ENCODE measurements around the gene CDK10. TPM values are rescaled to one million over a fixed set of nuclear protein-coding genes. Genes with fewer than 3 reads are reported as not detected.
"Not testable (repeated sequence)": the region's sequence is repeated elsewhere in the genome, so short reads cannot be mapped to it uniquely, and the experiment has no call there.

Gene CDK10
- total RNA-seq, 1 donor from 2014 or later: 38.5 TPM

DNA sequence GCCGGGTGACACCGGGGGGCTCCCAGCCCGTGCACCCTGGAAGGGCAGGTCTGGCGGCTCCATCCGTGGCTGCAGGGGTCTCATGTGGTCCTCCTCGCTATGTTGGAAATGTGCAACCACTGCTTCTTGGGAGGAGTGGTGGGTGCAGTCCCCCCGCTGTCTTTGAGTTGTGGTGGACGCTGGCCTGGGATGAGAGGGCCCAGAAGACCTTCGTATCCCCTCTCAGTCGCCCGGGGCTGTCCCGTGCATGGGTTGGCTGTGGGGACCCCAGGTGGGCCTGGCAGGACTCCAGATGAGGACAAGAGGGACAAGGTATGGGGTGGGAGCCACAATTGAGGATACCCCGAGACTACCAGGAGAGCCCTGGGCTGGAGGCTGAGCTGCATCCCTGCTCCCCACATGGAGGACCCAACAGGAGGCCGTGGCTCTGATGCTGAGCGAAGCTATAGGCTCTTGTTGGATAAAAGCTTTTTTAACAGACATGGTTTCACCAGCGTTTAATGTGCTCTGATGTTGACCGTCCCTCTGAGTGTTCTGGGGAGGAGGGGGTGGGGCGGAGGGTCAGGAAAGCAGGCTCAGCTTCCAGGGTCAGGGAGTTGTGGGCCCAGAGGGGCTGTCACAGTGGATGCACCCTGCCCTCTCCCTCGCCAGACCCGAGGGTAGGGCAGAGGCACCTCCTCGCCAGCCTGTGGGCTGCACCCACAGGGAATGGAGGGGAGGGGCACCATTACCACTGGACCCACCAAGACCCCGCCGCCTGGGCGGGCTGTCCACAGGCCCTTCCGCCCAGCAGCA is 9.6 kb downstream of the CDK10 start:
- no peak for DNase-seq (ENCODE audit: low read depth in 2 of 2)

DNA sequence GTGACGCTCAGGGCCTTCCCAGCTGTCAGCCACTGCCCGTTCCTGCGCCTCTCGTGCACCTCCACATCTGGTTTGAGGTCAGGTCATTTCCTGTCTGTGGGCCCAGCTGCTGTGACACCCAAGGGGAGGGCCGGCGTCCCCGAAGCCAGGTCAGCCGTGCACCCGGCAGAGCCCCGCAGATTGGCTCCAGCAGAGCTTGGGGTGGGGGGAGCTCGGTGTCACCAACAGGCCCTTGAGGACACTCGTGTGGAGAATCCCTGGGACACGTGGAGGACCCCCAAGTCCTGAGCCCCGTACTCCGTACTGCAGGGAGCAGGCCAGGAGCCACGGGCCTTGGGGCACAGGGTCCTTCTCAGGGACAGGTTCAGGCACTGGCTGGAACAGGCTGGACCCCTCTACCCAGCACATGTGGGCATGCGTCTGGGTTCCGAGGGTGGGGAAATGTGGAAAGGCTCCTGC is 10.2 kb downstream of the CDK10 start:
- DNase-seq (ENCODE audit: low read depth in 2 of 2): no peak

DNA sequence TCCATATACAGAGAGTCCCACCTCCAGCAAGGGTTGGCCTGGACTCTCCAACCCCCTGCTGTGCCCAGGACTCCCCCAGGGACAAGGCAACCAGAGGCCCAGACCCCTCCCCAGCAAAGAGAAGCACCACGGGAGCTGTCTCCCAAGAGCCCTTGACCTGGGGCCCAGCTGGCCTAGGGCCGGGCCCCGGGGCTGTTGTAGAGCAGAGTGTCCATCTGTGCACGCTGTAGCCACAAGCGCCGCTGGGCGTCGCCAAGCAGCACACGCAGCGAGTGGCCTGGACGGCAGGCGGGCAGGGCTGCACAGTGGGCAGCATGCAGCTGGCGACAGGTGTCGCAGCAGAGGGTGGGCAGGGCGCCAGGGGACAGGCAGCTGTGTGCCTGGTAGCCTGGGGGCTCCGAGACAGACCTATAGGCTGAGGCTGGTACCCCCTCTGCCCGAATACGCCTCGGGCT is 10.7 kb downstream of the CDK10 start:
- no peak for DNase-seq (ENCODE audit: low read depth in 2 of 2)

DNA sequence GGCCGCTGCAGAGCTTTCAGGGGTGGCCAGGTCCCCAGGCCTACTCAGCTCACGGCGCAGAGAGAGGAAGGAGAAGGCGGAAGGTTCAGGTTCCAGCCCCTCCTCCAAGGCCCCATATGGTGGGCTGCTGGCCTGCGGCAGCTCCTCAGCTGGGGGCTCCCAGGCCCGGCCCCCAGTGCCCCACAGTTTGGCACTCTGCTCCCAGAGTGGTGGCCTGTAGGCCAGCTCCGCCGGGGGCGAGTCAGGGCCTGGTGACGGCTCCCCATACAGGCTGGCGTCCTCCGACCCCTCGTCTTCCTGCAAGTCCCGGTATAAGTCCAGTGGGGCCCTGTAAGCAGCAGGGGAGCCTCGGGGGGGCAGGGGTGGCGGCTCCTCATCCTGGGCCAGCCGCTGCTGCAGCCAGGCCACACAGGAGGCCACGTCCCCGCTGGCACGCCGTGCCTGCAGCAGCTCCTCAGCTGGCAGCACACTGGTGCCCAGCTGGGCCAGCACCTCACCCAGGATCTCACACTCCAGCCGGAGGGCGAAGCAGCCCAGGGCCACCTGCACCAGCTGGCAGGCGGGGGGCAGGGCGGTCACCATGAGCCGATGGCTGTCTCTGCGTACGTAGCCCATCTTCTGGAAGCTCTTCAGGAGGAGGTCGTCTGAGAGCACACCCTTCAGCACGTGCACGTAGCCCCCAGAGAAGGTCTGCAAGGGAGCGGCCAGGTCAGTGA is 11.3 kb downstream of the CDK10 start:
- DNase-seq (ENCODE audit: low read depth in 2 of 2): no peak

DNA sequence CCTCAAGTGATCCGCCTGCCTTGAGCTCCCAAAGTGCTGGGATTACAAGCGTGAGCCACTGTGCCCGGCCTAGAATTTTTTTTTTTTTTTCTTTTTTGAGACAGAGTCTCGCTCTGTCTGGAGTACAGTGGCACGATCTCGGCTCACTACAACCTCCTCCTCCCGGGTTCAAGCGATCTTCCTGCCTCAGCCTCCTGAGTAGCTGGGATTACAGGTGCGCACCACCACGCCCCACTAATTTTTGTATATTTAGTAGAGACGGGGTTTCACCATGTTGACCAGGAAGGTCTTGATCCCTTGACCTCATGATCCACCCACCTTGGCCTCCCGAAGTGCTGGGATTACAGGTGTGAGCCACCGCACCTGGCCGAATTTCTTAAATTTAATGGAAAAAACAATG is 12.2 kb downstream of the CDK10 start:
- not testable (repeated sequence) for DNase-seq (ENCODE audit: low read depth in 2 of 2)

DNA sequence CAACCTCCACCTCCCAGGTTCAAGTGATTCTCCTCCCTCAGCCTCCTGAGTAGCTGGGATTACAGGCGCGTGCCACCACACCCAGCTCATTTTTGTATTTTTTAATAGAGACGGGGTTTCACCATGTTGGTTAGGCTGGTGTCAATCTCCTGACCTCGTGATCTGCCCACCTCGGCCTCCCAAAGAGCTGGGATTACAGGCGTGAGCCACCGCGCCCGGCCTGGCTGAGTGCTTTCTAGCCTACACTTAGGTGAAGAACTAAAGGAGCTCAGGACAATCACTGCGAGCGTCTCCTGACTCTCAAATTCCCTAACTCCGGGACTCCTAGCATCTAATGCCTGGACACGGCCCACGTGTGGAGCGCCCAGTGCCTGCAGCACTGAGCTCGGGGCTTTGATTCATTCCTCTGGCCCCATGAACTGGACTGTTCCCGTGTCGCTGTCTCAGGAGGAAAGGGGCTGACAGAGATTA is 13.2 kb downstream of the CDK10 start:
- not testable (repeated sequence) for DNase-seq (ENCODE audit: low read depth in 2 of 2)

DNA sequence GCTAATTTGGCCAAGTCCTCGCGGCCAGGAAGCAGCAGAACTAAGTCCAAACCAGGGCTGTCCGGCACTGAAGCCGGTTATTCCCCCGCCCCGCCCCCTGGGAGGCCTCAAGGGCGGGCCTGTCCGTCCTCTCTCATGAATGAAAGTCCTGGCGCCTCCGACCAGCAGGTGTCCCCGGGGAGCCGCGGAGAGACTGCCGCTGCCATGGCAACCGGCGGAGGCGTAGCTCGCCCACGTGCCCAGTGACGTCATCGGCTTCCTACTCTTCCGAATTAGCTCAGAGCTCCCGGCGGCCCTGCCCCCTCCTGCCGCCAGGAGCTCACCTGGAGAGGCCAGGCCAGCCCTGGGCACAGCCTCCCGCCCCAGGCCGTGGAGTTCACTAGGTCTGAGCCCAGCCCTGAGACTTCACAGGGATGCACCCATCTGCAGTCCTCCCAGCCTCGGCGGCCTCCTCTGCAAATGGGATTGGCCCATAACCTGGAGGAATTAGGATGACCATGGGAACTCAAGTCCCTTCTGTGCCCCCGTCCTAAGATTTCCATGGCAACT is 13.7 kb downstream of the CDK10 start:
- DNase-seq (ENCODE audit: low read depth in 2 of 2): peak; percentile 98 to 99

DNA sequence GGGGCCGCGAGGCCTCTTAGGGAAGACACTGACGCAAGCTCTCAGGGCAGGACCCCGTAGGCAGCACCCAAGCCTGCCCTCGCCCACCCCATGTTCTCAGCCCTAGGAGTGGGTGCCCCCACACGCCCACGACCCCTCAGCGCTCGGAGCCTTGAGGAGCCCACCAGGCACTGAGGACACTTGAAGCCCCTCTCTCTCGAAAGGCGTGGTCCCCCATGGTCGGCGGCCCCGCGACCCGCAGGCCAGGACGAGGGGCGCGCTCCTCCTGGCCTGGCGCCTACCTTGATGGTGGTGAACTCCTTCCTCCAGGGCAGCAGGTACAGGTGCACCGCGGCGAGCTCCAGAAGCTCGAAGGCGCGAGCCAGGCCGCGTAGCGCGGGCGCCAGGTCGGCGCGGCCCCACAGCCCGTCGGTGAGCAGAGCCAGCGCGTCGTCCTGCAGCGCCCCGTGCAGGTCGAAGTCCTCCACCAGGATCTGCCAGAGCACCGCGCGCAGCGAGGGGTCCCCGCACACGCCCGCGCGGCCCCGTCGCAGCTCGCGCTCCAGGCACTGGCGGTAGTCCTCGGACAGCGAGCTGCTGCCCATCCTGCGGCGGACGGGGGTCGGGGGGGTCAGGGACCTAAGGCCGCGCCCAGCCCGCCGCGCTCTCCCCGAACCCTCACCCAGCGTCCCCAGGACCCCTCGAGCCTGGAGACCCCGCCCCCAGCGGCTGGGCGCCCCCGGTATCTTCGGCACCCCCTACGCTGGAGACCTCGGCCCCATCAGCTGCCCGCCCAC is 14.3 kb downstream of the CDK10 start:
- DNase-seq (ENCODE audit: low read depth in 2 of 2): peak; percentile 66 to 76

DNA sequence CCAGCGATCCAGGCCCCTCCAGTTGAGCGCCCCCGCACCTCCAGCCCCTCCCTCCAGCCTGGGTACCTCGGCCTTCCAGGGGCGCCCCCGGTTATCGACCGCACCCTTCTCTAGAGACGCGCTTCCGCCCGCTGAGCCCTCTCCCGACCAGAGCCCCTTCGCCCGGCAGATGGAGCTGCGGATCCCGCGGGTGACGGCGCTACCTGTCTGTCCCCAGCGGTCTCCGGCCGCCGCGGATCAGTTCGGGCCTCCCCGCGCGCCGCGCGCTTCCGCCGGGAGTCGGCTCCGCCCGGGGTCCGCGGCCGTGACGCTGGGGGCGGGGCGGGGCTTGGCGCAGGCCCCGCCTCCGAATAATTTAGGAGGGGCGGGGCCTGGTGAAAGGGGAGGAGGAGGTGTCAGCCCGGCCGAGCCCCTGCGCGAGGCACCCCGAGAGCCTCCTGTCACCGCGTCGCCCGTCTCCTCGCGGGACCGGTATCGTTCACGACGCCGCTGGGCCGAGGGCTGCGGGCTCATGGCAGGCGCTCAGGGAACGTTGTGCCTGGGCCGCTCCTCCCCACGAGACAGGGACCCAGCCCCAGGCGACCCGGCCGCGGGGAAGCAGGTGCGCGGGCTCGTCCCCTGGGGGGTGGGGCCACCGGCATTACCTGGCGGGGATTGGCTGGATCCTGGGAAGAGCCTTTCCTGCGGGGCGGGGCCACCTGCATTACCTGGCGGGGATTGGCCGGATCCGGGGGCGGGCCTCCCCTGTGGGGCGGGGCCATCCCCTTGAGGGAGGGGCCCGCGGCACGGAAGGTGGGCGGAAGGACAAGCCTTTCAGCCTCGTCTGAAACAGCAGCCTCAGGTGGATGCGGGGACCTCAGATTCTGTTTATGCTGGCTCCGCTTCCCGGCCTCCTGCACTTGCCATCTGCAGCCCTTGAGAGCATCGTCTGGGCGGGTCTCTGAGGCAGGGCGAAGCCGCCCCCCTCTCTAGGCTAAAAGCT is 15.2 kb downstream of the CDK10 start, which contains the start of gene SPATA2L:
Gene SPATA2L, minus strand, starts transcription at position 281 of the 982 bp plus-strand sequence. CDS start 473 bp downstream, outside the sequence.
- DNase-seq (ENCODE audit: low read depth in 2 of 2): peak; percentile 72 to 93

DNA sequence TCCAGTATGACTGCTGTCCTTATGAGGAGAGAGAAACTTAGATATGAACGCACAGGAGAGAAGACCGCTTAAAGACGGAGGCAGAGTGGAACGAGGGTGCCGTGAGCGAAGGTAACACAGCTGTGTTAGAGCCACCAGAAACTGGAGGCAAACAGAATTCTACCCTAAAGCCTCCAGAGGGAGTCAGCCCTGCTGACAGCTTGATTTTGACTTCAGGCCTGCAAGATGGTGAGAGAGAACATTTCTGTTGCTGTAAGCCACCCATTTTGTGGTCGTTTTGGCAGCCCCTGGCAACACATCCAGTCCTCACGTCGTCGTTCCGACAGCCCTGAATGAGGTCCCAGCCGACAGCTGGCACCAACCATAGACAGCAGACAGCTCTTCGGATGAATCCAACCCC is 17.8 kb downstream of the CDK10 start:
- no peak for DNase-seq (ENCODE audit: low read depth in 2 of 2)

DNA sequence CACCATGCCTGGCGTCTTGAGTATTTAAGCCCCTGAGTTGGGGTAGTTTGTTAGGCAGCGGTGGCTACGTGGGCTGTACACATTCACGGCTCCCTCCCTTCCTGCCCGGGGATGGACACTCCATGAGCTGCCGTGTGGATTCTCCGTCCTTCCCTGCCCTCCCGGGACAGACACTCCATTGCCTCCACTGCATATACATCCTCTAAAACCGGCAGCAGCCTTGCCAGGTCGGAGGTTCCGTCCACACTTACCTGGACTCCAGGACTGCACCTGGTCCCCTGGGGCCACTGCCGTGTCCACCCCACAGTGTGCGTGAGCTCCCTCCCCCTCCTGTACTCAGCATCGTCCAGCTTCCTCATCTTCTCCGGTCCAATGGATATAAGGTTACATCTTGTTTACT is 18.5 kb downstream of the CDK10 start:
- DNase-seq (ENCODE audit: low read depth in 2 of 2): no peak

DNA sequence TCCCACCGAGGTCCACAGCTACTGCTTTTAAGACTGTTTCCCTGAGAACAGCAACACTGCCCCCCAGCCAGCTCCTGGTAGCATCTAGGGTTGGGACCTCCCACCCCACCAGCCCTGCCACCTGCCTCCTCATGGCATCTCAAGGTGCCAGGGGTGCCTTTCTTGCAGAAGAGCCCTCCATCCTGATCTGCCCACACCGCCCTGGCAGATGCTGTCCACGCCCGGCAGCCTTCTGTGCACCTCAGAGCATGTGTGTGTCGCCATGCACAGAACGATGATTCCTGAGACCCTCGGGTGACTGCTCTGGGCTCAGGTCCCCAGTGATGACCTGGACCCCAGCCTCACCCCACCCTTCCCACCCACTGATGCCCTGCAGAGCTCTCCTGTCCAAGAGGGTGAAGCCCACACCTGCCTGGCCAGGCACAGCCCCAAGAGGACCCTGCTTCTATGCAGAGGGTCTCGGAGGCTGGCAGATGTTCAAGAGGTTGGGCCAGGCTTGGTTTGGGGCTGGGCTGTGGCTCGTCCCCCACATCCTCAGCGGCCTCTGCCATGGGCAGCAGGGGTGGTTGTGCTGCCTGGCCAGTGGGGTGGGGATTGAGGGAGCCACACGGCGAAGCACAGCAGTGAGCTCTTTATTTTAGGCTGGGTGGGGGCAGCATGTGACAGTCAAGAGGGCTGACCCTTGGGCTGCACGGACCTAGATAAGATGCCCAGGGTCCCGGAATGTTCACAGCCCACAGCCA is 20.2 kb downstream of the CDK10 start:
- DNase-seq (ENCODE audit: low read depth in 2 of 2): no peak

DNA sequence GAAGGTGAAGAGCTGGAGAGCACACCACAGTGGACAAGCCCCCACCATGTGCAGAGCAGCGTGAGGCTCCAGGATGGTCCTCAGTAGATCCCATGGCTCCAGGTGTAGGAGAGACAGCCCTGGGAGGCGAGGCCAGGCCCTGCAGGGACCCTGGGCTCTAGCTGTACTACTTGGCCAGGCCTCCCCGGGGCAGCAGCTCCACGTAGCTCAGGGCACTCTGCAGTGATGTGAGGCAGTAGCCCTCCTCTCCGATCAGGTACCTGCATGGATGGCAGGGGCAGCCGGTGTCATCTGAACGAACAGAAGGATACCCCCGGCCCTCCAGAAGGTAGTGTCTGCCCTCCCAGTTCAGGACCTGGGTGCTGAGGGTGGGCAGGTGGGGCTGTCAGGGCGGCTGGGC is 21.2 kb downstream of the CDK10 start:
- DNase-seq (ENCODE audit: low read depth in 2 of 2): no peak

DNA sequence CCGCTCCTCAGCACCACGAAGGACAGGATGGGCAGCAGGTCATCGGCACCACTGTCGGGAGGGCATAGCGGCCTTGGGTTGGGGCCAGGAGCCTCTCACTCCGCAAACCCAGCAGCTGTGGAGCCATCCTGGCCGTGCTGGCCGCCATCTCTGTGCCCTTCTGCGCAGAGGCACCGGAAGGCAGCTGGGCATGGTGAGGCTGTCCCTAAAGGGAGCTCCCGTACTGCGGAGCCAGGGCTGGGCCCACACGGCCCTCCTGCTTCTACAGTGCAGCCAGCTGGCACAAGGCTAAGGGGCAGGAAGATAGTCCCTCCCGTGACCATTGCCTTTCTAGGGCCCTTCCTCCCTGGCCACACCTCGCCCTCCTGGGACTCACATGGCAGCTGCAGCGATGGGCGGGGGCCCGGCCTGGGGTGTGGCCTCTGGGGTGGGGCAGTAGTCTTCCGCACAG is 22.0 kb downstream of the CDK10 start:
- no peak for DNase-seq (ENCODE audit: low read depth in 2 of 2)

DNA sequence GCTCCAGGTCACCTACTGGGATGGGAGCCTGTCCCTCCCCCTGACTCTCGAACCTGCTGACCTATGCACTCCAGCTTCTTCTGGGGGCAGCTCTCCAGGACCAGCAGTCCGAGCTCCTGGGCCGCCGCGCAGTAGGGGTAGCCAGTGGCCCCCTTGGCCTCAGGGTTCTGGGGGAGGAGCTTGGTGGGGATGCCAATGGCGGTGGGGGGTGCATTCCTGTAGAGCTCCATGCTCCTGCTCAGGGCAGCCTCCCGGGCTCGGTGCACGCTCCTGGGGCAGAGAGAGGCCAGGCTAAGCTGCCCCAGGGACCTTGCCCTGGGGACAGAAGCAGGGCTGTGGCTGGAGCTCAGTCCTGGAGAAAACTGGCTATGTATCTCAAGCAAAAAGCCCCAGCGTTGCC is 22.7 kb downstream of the CDK10 start:
- DNase-seq (ENCODE audit: low read depth in 2 of 2): no peak

DNA sequence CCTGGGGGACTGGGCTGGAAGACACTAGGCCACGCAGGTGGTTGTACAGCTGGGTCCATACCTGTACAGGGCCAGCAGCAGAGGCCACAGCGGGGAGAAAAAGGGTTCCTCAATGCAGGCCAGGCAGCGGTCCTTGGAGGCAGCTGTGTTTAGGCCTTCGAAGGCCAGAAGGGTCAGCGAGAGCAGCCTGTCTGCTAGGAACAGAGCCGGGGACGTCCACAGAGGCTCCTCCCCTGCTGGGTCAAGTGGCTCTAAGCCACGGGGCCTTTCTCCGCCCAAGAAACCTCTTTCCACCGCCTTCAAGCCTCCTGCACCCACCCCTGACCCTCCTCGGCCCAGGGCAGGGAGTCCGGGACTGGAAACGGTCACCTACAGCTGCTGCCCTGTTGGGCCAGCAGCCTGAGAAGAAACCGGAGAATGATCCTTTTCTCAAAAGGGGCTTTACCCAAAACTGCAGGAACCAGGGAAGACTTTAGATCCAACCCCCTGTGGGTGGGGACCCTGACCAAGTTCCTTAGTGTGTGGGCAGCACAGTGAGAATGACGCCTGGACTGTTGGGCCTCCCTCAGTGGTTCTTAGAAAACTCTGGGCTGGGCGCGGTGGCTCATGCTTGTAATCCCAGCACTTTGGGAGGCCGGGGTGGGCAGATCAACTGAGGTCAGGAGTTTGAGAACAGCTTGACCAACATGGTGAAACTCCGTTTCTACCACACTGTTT is 23.4 kb downstream of the CDK10 start:
- DNase-seq (ENCODE audit: low read depth in 2 of 2): no peak

DNA sequence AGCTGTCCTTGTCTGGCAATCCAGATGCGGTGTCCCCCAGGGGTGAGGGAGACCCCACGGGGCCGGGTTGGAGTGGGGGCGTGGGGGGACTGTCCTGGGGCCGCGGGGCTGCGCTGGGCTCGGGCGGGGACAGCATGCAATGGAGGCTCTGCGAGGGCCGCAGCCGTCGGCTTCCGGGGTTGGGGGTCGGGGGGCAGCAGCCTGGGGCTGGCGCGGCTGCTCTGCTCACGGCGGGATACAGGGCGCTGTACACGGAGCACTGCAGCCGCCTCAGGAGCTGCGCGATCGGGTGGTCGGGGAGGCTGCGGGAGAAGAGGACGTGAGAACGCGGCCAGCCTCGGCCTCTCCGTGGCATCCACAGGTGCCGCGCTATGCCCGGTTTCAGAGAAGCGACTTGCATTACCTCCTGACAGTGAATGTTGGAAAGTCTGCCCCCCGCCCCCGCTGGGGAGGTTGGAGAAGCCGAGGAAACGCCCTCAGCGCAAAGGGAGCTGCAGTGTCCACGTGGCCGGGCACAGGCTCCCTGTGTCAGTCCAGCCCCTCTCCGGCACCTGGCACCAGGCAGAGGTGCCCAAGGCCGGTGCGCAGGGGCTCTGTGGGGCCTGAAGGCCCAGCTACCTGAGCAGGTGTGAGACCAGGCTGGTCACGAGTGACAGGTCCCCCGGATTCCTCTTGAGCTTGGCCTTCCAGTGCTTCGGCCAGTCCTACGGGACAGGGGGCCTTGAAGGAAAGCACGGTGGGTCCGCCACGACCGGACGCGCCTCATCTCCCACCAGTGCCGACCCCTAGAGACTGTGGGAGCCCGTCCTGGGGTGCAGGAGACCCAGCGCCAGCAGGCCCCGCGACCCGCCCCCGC is 24.4 kb downstream of the CDK10 start:
- DNase-seq (ENCODE audit: low read depth in 2 of 2): no peak
